ENCODE measurements around the gene NUP58.

DNA sequence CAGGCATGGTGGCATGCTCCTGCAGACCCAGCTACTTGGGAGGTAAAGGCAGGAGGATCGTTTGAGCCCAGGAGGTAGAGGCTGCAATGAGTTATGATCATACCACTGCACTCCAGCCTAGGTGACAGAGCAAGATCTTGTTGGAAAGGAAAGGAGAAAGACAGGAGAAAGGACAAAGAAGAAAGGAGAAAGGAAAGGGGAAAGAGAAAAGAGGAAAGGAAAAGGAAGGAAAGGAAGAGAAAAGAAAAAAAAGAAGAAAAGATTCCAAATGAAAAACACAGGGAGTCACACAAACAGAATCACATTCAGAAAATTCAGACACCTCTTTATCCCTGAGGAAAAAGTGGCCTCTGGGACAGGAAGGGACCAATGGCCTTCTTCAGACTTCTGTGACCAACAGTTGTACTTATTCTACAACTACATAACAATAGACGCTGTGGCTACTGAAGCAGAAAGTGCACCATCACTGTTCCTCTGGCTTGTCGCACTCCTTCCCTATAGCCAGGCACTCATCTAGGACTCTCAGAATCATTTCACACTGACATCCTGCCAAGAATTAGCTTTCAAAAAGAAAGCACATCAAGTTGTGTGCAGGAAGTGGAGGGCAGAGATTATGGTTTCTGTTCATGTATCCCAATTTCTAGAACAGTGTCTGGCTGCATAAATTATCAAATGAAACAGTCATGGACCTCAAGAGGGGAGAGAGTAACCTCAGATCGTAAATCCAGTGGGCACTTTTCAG, 20.1 kb upstream of the NUP58 start:
- TF ChIP-seq CTCF (optimal IDR thresholded peaks at IDR 0.05 in 1 of 3, IDR thresholded peaks at IDR 0.05 in 1 of 3, conservative IDR thresholded peaks at IDR 0.05 in 1 of 3; ENCODE audit: extremely low read depth in 1 of 3, insufficient read depth in 2 of 3, low read length in 3 of 3) (no peak), EZH2 (IDR thresholded peaks at IDR 0.05; ENCODE audit: low read length) (no peak)
